Measurements from ENCODE around the gene FAM184A.

Gene FAM184A

DNA sequence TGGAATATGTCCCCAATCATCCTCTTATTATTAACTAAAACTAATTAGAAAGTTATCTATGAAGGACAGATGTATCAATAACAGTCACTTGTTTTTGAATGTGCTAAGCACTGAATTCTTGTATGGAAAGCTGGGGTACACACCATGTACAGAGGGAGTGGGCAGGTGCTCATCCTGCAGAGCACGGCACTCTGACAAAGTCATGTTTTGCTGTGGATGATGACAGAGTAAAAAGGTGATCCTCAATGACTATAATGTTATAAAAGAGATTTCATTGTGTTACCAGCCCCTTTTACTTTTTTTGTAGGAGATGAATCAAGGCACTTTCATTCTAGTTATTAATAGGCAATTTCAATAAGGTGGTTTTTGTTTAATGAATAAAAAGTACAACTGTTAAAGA is 92.2 kb downstream of the FAM184A start:
- H3K36me3 ChIP-seq (ENCODE audit: control insufficient read depth, insufficient read depth, low read length) = no peaks in the 10 kb centered on the region
- no peaks in the 10 kb centered on the region for H3K4me1 ChIP-seq (ENCODE audit: control insufficient read depth, insufficient read depth, low read length)
- H3K27ac ChIP-seq (ENCODE audit: low read depth, low read length) = no peak overlapping the region
- H3K27me3 ChIP-seq (ENCODE audit: control insufficient read depth, insufficient read depth, low read length) = no peaks in the 10 kb centered on the region
- H3K9ac ChIP-seq (ENCODE audit: low read length) = no peak overlapping the region
- no peak overlapping the region for H3K4me3 ChIP-seq (ENCODE audit: low read length)

DNA sequence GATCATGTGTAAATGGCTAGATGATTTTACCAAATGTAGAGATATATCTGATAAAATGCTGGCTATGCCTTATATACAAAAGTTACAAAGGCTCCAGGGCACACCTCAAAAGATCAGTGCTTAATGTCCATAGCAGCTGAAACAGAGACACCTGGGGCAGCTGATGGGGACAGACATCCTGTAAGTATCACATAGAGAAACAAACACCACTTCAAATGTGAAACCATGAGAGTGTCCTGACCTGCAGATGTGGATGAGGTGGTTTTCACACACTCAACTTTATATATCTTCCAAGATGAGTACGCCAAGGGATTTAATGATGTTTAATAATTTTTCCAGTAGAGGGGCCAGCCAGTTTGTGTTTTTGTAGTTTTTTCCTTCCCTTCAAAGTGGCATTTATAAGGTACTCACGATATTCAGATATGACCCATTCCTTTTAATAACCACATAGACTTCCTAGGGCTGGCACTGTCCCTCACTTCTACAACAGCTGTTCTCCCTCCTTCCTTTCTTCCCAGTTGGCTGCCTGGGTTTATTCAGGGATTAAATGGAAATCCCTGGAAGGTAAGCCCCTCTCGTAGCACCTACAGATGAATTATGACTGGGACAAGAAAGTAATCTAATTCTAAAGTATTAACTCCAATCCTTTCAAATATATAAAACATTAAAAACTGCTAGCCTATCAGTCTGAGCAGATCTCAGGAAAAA is 93.2 kb downstream of the FAM184A start:
- Histone ChIP-seq H3K9ac (ENCODE audit: low read length) (no peak overlapping the region), H3K4me1 (ENCODE audit: control insufficient read depth, insufficient read depth, low read length) (no peaks in the 10 kb centered on the region), H3K27me3 (ENCODE audit: control insufficient read depth, insufficient read depth, low read length) (no peaks in the 10 kb centered on the region), H3K27ac (ENCODE audit: low read depth, low read length) (no peak overlapping the region), H3K36me3 (ENCODE audit: control insufficient read depth, insufficient read depth, low read length) (no peaks in the 10 kb centered on the region), H3K4me3 (ENCODE audit: low read length) (no peak overlapping the region)

DNA sequence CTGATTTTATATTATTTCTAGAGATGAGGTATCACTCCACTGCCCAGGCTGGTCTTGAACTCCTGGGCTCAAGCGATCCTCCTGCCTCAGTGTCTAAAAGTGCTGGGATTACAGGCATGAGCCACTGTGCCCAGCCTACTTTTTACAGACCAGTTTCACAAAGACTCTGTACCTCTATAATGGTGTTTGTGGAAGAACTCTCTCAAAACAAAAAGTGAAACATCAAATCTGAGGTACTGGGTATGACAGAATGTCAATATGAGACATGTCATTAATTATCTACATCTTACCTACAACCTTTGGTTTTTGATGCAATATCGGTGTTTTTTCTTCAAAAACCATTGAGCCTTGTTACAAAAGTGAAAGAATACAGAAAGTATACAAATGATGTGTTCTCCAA is 94.1 kb downstream of the FAM184A start:
- Histone ChIP-seq H3K27ac (ENCODE audit: low read depth, low read length) (no peak overlapping the region), H3K4me3 (ENCODE audit: low read length) (no peak overlapping the region), H3K36me3 (ENCODE audit: control insufficient read depth, insufficient read depth, low read length) (no peaks in the 10 kb centered on the region), H3K9ac (ENCODE audit: low read length) (no peak overlapping the region), H3K4me1 (ENCODE audit: control insufficient read depth, insufficient read depth, low read length) (no peaks in the 10 kb centered on the region), H3K27me3 (ENCODE audit: control insufficient read depth, insufficient read depth, low read length) (no peaks in the 10 kb centered on the region)

DNA sequence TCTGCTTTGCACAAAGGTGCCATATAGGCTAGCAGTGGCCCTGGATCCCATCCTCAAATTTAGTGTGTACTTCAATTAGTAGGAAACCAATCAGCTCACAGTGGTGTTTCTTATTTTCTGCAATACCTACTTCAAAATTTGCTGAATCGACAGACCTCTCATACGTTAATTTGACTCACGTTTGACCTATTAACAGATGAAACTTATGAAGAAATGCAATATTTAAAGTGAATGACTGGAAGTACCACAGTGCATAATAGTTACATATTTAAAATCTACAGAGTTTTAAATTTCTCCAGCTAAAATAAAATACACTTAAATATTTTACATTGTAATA is 95.9 kb downstream of the FAM184A start:
- H3K27me3 ChIP-seq (ENCODE audit: control insufficient read depth, insufficient read depth, low read length) = no peaks in the 10 kb centered on the region
- no peak overlapping the region for H3K9ac ChIP-seq (ENCODE audit: low read length)
- no peak overlapping the region for H3K4me3 ChIP-seq (ENCODE audit: low read length)
- no peaks in the 10 kb centered on the region for H3K4me1 ChIP-seq (ENCODE audit: control insufficient read depth, insufficient read depth, low read length)
- H3K27ac ChIP-seq (ENCODE audit: low read depth, low read length) = no peak overlapping the region
- H3K36me3 ChIP-seq (ENCODE audit: control insufficient read depth, insufficient read depth, low read length) = no peaks in the 10 kb centered on the region

DNA sequence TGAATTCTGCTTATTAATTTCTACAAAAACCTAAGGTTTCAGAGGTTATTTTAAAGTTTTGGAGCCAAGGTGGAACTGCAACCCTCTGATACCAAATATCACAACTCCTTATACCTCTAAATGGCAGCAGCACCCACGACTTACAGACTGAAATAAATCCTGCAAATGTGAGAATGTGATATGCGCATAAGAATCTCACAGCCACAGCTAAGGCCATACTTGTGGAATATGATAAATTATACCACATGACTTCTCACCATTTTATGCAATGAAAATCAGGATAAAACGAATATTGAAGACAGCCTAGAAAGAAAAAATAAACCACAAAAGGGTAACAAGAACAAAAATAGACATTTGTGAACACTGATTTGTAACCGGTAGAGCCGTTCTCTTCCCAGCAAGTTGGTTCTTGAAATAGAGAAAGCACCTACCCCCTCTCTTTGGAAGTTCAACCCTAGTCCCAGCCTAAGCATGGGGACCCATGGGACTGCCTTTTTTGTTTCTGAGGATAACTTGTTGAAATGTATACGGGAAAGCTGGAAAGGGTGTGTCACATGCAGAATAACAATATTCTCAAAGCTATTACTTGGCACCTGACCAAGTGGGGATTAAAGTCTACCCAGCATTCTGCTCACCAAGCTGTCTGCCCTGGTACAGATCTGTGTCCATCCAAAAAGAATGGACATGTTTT is 96.4 kb downstream of the FAM184A start:
- H3K4me1 ChIP-seq (ENCODE audit: control insufficient read depth, insufficient read depth, low read length) = no peaks in the 10 kb centered on the region
- H3K27me3 ChIP-seq (ENCODE audit: control insufficient read depth, insufficient read depth, low read length) = no peaks in the 10 kb centered on the region
- H3K36me3 ChIP-seq (ENCODE audit: control insufficient read depth, insufficient read depth, low read length) = no peaks in the 10 kb centered on the region
- H3K4me3 ChIP-seq (ENCODE audit: low read length) = no peak overlapping the region
- no peak overlapping the region for H3K9ac ChIP-seq (ENCODE audit: low read length)
- no peak overlapping the region for H3K27ac ChIP-seq (ENCODE audit: low read depth, low read length)

DNA sequence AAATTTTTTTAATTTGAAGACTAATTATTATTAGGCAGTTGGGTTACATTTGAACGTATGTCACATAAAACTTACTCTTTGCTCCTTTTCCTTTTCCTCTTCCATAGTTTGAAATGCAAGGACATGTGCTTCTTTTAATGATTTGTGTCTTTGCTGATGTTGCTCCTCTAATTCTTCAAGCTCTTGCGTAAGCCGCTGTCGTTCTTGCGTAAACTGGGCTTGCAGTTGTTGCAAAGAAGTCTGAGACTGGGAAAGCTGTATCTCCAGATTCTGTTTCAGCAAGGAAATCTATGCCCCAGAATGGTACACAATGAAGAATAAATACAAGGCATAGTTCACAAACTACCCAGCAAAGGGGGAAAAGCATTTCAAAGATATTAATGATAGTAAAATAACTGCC is 98.4 kb downstream of the FAM184A start:
- Histone ChIP-seq H3K36me3 (ENCODE audit: control insufficient read depth, insufficient read depth, low read length) (no peaks in the 10 kb centered on the region), H3K9ac (ENCODE audit: low read length) (no peak overlapping the region)

DNA sequence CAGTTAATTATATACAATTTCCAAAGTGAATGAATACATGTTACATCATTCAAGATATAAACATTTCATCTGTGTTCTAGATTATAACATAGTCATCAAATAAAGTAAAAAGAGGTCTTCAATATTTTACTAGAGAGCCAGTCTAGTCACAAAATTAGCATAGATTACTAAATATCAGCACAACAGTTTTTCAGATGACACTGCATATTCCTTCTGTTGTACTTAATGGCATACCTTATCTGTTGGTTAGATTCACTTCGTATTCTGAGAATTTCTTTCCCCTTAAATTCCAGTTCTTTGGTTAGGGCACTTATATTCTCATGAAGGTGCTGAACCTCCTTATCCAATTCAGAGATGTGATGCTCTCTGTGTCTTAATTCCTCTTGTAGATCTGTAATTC is 103.7 kb downstream of the FAM184A start:
- H3K4me1 ChIP-seq (ENCODE audit: control insufficient read depth, insufficient read depth, low read length) = no peaks in the 10 kb centered on the region
- no peak overlapping the region for H3K27ac ChIP-seq (ENCODE audit: low read depth, low read length)
- no peak overlapping the region for H3K4me3 ChIP-seq (ENCODE audit: low read length)
- H3K36me3 ChIP-seq (ENCODE audit: control insufficient read depth, insufficient read depth, low read length) = no peaks in the 10 kb centered on the region
- no peaks in the 10 kb centered on the region for H3K27me3 ChIP-seq (ENCODE audit: control insufficient read depth, insufficient read depth, low read length)
- H3K9ac ChIP-seq (ENCODE audit: low read length) = no peak overlapping the region

More for the DNA sequence above, 98.4 kb downstream of the FAM184A start:
- no peaks in the 10 kb centered on the region for H3K4me1 ChIP-seq (ENCODE audit: control insufficient read depth, insufficient read depth, low read length)
- no peak overlapping the region for H3K27ac ChIP-seq (ENCODE audit: low read depth, low read length)
- H3K27me3 ChIP-seq (ENCODE audit: control insufficient read depth, insufficient read depth, low read length) = no peaks in the 10 kb centered on the region
- no peak overlapping the region for H3K4me3 ChIP-seq (ENCODE audit: low read length)

DNA sequence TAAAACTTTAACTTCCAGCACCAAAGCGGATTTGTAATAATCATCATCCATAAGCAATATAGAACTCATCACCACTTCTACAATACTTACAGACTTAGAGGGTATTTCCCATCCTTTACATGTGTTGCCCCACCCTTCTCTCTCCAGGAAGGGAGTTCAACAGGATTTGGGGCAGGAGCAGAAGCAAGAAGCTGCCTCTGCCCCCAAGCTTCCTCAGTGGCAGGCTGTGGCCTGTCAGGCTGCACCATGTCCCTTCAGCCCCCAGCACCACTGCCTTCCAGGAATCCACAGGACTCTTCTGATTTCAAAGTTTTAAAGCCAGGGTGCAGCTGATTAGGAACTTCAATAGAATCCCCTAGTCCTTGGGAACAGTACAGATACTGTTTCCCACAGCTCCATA is 106.8 kb downstream of the FAM184A start:
- Histone ChIP-seq H3K27ac (ENCODE audit: low read depth, low read length) (no peak overlapping the region), H3K4me3 (ENCODE audit: low read length) (no peak overlapping the region), H3K4me1 (ENCODE audit: control insufficient read depth, insufficient read depth, low read length) (no peaks in the 10 kb centered on the region), H3K36me3 (ENCODE audit: control insufficient read depth, insufficient read depth, low read length) (no peaks in the 10 kb centered on the region), H3K27me3 (ENCODE audit: control insufficient read depth, insufficient read depth, low read length) (no peaks in the 10 kb centered on the region), H3K9ac (ENCODE audit: low read length) (no peak overlapping the region)

DNA sequence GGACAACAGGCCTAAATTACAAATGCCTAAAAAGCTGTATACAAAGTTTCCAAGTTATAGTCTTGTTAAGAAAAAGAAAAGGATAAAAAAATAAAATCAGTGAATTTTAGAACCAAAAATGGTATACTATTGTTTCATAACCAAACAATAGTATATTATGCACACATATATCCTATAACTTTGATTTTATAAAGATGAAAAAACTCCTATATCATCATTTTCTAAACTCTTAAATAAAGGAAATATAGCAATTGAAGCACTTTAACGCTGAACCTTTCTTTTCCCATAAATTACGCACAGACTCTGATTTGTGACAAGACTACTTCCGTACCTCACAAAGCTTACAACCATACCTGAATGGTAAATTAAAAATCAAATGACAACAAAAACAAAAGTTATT is 107.6 kb downstream of the FAM184A start:
- H3K4me1 ChIP-seq (ENCODE audit: control insufficient read depth, insufficient read depth, low read length) = no peaks in the 10 kb centered on the region
- no peaks in the 10 kb centered on the region for H3K27me3 ChIP-seq (ENCODE audit: control insufficient read depth, insufficient read depth, low read length)
- H3K4me3 ChIP-seq (ENCODE audit: low read length) = no peak overlapping the region
- no peak overlapping the region for H3K27ac ChIP-seq (ENCODE audit: low read depth, low read length)
- no peak overlapping the region for H3K9ac ChIP-seq (ENCODE audit: low read length)
- no peaks in the 10 kb centered on the region for H3K36me3 ChIP-seq (ENCODE audit: control insufficient read depth, insufficient read depth, low read length)

DNA sequence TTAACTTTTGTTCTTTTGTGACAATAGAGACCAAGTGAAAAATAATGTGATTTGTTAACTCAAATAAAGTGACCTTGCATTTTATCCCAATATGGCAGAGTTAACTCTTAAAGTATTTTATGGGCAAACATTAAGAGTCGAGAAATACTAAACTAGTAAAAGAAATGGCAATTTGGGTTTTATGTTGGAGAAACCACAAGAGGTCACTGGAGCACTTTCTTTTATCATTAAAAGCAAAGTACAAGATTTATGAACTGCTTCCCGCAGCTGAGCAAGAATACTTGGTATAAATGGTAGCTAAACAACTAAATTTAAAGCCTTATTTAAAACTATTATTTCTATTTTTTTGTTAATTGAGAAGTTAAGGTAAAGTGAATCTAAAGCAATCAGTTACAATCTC is 110.0 kb downstream of the FAM184A start:
- H3K27ac ChIP-seq (ENCODE audit: low read depth, low read length) = no peak overlapping the region
- H3K4me1 ChIP-seq (ENCODE audit: control insufficient read depth, insufficient read depth, low read length) = no peaks in the 10 kb centered on the region
- no peaks in the 10 kb centered on the region for H3K27me3 ChIP-seq (ENCODE audit: control insufficient read depth, insufficient read depth, low read length)
- no peaks in the 10 kb centered on the region for H3K36me3 ChIP-seq (ENCODE audit: control insufficient read depth, insufficient read depth, low read length)
- no peak overlapping the region for H3K9ac ChIP-seq (ENCODE audit: low read length)
- no peak overlapping the region for H3K4me3 ChIP-seq (ENCODE audit: low read length)

DNA sequence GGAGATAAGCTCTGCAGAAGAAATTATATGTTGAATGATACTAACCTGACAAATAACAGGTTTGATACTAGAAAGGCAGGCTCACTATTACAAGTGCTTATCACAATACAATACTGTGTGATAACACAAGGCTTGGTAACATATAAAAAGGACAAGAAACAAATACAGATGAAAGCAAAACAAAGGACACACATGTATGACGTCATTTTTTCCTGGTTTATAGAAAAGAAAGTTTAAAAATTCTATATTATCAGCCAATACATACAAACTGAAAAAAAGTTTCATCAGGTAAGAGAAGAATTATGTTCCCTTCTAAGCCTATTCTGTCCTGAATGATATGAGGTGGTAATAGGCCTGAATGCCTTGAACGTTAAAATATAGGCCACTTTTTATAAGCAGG is 111.2 kb downstream of the FAM184A start:
- H3K27me3 ChIP-seq (ENCODE audit: control insufficient read depth, insufficient read depth, low read length) = no peaks in the 10 kb centered on the region
- no peak overlapping the region for H3K4me3 ChIP-seq (ENCODE audit: low read length)
- H3K4me1 ChIP-seq (ENCODE audit: control insufficient read depth, insufficient read depth, low read length) = no peaks in the 10 kb centered on the region
- no peaks in the 10 kb centered on the region for H3K36me3 ChIP-seq (ENCODE audit: control insufficient read depth, insufficient read depth, low read length)
- H3K9ac ChIP-seq (ENCODE audit: low read length) = no peak overlapping the region
- no peak overlapping the region for H3K27ac ChIP-seq (ENCODE audit: low read depth, low read length)

DNA sequence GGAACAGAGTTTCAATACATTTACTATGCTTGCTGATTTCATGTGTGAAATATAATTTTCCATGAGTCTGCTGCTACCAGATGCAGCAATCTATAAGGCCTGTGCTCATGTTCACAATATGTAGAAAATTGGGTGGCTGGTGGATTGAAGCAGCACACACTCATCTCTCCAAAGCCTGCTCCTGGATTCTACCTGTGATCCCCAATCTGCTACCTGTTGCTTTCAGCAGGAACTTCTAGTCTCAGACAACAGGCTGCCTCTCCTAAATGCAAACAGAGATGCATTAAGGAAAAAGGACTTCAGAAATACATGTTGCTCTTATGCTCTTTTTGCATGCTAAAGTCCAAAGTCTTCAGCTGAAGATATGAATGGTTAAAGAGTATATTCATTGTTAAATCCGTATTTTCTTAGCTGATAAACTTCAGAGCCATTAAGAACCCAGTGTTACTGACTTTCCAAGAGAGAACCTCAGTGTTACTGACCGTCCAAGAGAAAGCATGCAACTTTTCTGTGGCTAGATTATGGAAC is 112.6 kb downstream of the FAM184A start:
- H3K27me3 ChIP-seq (ENCODE audit: control insufficient read depth, insufficient read depth, low read length) = no peaks in the 10 kb centered on the region
- no peaks in the 10 kb centered on the region for H3K36me3 ChIP-seq (ENCODE audit: control insufficient read depth, insufficient read depth, low read length)
- H3K27ac ChIP-seq (ENCODE audit: low read depth, low read length) = no peak overlapping the region
- no peaks in the 10 kb centered on the region for H3K4me1 ChIP-seq (ENCODE audit: control insufficient read depth, insufficient read depth, low read length)
- no peak overlapping the region for H3K9ac ChIP-seq (ENCODE audit: low read length)
- no peak overlapping the region for H3K4me3 ChIP-seq (ENCODE audit: low read length)

DNA sequence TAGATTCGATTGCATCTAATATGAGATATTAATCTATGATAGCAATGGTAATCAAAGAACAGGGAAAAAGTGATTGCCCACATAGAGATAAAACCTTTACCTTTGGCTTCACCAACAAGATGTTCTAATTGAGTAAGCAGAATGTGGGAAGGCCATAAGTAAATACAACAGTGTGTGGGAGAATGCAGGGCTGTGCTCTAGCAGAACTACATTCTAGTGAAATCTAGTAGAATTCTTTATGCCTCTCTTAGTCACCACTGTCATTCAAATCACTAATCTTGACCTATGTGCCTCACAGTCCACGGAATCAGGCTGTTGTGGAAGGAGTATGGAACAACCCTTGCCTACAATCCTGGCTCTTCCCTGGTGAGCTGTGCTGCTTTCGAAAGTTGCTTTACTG is 113.1 kb downstream of the FAM184A start:
- Histone ChIP-seq H3K27me3 (ENCODE audit: control insufficient read depth, insufficient read depth, low read length) (no peaks in the 10 kb centered on the region), H3K36me3 (ENCODE audit: control insufficient read depth, insufficient read depth, low read length) (no peaks in the 10 kb centered on the region), H3K4me1 (ENCODE audit: control insufficient read depth, insufficient read depth, low read length) (no peaks in the 10 kb centered on the region), H3K27ac (ENCODE audit: low read depth, low read length) (no peak overlapping the region), H3K9ac (ENCODE audit: low read length) (no peak overlapping the region), H3K4me3 (ENCODE audit: low read length) (no peak overlapping the region)

Data from rectal smooth muscle tissue (tissue), 1 donor.